ENCODE results near the gene CDK2.
A peak's percentile ranks its signal among the peaks of the same experiment; 100 is the strongest.
"Not testable (repeated sequence)": the region's sequence is repeated elsewhere in the genome, so short reads cannot be mapped to it uniquely, and the experiment has no call there.

Gene CDK2

DNA sequence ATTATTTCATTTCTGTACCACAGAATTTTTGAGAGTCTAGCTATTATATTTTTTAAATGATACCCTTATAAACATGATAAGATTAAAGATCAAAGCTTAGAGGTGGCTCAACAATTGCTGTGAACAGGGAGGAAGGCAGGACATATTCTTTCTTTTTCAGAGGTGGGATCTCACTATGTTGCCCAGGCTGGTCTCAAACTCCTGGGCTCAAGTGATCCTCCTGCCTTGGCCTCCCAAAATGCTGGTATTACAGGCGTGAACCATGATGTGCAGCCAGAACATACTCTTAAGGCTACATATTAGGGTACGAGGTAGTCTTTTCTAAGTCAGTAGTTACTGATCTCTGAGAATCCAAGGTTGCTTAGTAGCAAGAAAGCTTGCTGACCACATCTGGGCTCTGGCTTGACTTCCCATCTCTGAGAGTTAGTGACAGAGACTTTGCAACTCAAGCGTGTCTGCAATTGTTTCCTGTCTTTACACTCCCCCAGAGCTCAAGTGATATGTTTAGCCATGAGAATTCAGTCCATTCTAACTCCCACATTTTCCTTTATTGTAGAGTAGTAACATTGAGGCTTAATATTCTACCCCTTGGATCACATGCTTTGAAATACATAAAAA lies 15.8 kb downstream of the CDK2 start:
- no peak for DNase-seq

DNA sequence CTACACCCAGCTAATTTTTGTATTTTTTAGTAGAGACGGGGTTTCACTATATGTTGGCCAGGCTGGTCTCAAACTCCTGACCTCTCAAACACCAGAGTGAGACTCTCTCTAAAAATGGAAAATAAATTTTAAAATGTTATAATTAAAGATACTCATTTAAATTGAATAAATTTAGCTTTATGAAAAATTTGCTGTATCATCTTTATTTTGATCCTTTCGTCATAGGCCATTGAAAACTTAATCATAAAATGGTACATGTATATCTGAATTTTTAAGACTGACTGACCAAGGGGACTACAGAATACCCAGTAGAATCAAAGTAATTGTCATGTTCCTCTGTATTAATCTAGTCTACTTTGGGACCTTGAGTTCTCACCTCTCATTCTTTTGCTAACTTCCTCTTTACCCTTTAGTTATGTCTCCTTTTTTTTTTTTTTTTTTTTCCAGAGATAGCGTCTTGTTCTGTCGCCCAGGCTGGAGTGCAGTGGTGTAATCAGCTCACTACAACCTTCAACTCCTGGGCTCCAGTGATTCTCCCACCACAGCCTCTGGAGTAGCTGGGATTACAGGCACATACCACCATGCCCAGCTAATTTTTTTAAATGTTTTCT lies 16.7 kb downstream of the CDK2 start:
- DNase-seq: no peak

- DNase-seq: no peak
Measured at GRCh38 chr12:55984861-55985260, 18.2 kb downstream of the CDK2 start.

- DNase-seq: no peak
Measured at GRCh38 chr12:55985341-55985740, 18.7 kb downstream of the CDK2 start.

- not testable (repeated sequence) for DNase-seq
Measured at GRCh38 chr12:55985976-55986375, 19.3 kb downstream of the CDK2 start.

GRCh38 chr12:55991110-55991509 lies 24.5 kb downstream of the CDK2 start:
- DNase-seq: no peak

- DNase-seq: no peak
Measured at GRCh38 chr12:55993230-55993853, 26.7 kb downstream of the CDK2 start.

GRCh38 chr12:55995366-55995765 lies 28.7 kb downstream of the CDK2 start:
- no peak for DNase-seq

DNA sequence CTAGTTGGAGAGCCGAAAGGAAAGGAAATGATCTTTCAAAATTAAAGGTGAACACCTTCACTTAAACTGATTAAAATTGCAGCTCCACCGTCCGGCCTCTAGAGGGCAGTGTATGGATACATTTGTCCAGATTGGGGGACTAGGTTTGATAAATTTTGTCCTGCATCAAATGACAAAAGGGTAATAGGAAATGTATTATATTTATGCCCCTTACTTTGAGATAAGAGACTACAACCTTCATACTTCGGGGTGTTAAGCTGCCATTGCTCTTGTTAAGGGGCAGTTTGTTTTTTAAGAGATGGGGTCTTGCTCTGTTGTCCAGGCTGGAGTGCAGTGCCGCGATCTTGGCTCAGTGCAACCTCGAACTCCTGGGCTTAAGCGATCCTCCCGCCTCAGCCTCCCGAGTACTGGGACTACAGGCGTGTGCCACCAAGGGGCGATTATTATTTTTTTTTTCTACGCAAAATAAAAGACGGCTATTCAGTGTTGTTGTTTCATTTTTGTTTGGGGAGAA lies 29.6 kb downstream of the CDK2 start:
- DNase-seq: no peak

DNA sequence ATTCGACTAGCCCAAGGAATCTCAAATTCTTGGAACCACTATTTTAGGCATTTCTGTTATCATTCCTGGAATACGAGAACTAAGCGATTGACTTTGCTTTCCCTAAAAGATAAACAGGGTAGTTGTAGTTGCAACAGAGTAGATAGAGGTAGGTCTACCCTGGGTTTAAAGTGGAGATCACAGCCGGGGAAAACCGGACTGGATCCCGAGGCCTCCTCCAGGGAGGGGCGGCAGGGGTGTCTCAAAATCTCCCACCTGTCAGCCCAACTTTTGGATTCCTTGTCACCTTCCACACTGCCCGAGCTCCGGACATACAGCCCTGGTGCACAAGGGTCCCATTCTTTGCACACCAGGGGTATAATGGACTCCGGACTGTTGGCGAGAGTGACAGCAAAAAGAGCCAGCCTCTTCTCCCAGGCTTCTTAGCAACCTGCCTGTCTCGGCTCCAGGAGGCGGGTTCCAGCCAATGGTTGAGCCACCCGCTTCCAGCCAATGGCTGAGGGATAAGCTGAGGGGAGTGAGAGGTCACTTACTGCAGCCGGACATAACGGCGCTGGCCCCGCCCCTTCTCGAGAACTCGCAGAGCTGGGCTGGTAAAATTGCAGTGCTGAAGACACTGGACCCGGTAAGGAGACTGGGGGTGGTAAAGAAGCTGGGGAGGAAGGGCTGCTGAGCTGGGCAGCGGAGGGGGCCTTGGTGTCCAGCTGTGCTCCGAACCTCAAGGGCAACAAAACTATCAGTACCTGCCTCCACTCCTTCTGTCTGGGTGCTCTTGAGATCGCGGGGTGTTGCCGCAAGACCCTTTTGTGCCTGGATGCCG lies 30.3 kb downstream of the CDK2 start, which contains the start of gene SUOX:
Gene SUOX (plus strand): TSS at position 562 of the 820 bp plus-strand sequence. CDS start 4,946 bp downstream, outside the sequence.
- DNase-seq: peak; percentile 56

DNA sequence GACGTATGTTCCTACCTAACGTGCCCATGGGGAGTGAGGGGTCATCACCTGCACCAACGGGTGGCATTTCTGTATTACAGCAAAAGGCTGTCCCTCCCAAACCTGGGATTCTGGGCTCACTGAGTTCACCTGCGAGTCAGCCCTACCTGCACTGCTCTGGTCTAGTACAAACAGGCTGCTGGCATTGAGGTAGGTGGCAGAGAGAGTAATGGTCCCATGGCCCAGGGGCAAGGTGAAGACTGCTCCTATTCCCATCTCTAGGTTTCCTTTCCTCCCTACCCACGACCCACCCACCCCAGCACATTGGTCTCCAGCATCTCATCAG lies 30.9 kb downstream of the CDK2 start:
- no peak for DNase-seq

DNA sequence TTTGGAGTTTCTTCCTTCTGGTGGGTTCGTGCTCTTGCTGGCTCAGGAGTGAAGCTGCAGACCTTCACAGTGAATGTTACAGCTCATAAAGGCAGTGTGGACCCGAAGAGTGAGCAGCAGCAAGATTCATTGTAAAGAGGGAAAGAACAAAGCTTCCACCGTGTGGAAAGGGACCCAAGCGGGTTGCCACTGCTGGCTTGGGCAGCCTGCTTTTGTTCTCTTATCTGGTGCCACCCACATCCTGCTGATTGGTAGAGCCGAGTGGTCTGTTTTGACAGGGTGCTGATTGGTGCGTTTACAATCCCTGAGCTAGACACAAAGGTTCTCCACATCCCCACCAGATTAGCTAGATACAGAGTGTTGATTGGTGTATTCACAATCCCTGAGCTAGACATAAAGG lies 32.9 kb downstream of the CDK2 start:
- not testable (repeated sequence) for DNase-seq

- DNase-seq: not testable (repeated sequence)
Measured at GRCh38 chr12:55999999-56000540, 33.4 kb downstream of the CDK2 start.

- no peak for DNase-seq
Measured at GRCh38 chr12:56001487-56002100, 35.0 kb downstream of the CDK2 start.

GRCh38 chr12:56003376-56003775 lies 36.7 kb downstream of the CDK2 start:
- not testable (repeated sequence) for DNase-seq

DNA sequence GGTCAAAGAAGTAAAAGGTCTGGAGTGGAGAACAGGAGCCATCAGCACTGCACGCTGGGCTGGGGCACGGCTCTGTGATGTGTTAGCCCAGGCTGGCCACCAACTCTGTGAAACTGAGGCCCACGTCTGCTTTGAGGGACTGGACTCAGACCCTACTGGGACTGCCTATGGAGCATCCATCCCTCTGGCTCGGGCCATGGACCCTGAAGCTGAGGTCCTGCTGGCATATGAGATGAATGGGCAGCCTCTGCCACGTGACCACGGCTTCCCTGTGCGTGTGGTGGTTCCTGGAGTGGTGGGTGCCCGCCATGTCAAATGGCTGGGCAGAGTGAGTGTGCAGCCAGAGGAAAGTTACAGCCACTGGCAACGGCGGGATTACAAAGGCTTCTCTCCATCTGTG lies 37.6 kb downstream of the CDK2 start:
- DNase-seq: no peak

- DNase-seq: no peak
Measured at GRCh38 chr12:56007564-56008559, 41.2 kb downstream of the CDK2 start.

DNA sequence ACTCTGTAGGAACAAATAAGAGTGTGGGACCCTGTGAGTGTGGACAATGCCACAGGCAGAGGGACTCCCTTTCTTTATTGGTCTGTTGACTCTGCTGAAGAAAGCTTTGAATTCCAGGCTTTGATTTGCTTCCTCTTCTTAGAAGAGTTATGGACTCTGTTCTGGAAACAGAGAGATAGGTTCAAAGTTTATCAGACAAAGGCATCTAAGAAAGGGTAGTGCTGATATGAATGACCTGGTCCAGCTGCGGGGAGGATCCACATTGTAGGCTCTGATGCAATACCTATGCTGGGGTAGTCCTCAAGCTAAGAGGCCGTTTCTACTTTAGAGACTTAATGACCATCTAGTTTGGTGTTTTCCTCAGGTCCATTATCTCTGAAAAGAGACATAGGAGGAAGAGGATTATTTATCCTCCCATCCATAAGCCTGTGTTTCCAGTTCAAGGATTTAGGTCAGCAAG lies 43.5 kb downstream of the CDK2 start:
- DNase-seq: no peak

DNA sequence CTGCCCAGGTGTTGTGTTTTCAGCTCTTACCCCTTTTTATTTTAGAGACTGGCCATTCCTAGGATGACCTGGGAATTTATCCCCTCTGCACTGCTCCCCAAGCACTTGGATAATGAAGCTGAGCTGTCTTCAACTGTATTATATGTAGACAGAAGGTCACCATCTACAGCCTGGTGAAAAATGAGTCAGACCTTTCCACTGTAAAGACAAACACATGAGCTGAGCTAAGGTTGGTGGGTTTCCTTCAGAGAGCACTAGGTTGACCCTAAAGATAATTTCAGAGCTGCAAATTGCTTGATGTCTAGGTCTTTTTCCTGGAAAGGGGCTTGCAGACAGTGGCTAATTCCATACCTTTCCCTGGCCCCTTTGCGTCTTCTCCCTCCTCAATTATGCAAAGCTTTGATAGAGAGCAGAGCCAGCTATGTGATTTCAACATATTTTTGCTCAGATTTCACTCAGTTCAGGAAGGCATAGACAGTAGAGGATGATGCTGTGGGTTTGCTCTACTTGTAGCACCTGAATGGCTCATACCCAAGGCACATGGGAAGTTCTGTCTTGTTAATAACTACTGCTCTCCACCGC lies 45.0 kb downstream of the CDK2 start:
- no peak for DNase-seq

GRCh38 chr12:56013482-56013881 lies 46.9 kb downstream of the CDK2 start:
- DNase-seq: no peak

DNA sequence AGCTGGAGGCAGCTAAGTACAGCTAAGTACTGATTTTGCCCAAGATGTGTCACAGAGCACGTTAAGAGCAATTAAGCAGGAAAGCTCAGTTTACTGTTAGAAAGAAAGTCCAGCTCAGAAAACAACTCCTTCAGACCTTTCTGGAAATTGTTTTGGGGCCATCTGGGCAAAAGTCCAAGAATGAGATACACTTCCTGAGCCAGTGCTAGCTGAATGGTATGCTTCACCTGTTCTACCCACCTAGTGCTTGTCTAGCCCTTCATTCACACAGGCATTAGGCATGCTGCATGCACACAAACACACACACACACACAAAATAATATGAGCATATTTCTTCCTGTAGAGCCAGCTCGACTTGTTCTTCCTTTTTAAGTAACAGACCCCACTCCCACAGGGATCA lies 47.6 kb downstream of the CDK2 start:
- DNase-seq: no peak

All from NCI-H524 treated with DMSO at 0.1 percent for 48 hours (cell line).